GM13976 (cell line): Measurements from ENCODE around the gene WDR62.

Source experiments
- DNase-seq: peaks from one replicate; pipeline ENCODE4 v3.0.0; 2012; ENCODE audit warnings: low spot score
- CTCF ChIP-seq: IDR thresholded peaks from 2 replicates; pipeline ENCODE4 v1.5.1; 2012; ENCODE audit warnings: borderline replicate concordance, mild to moderate bottlenecking; ENCODE audit not compliant: insufficient read depth; ENCODE audit errors: extremely low read depth, missing control alignments, control extremely low read depth
- in situ Hi-C: fragments of 300-500 bp; cut with MboI; formaldehyde crosslinking; loops from one replicate; pipeline ENCODE4 v1.12.0; 2022; ENCODE audit warnings: low sequenced_read_pairs, mixed read lengths, inconsistent platforms; ENCODE audit not compliant: unreplicated experiment

The WDR62 gene

GRCh38 chr19:36013280-36014011 lies 41.3 kb upstream of the WDR62 start:
- DNase-seq, result no peak
- in situ Hi-C loops, result no loop called here
- TF ChIP-seq CTCF, result no peak

GRCh38 chr19:36014012-36014924 lies 40.4 kb upstream of the WDR62 start, which contains the start of gene ALKBH6:
Gene ALKBH6, minus strand, starts transcription at chr19:36014213. Its CDS starts 816 bp downstream, at chr19:36013397.
- peak; percentile 99 for DNase-seq
- in situ Hi-C loops, result no loop called here
- no peak for TF ChIP-seq CTCF

GRCh38 chr19:36019061-36019670 lies 35.5 kb upstream of the WDR62 start:
- no peak for DNase-seq
- no peak for TF ChIP-seq CTCF
- in situ Hi-C loops, result no loop called here

- DNase-seq, result no peak
- in situ Hi-C loops, result no loop called here
- TF ChIP-seq CTCF, result no peak
Measured at GRCh38 chr19:36023432-36023831, 31.3 kb upstream of the WDR62 start.

GRCh38 chr19:36025541-36025940 lies 29.2 kb upstream of the WDR62 start:
- no peak for TF ChIP-seq CTCF
- no peak for DNase-seq
- in situ Hi-C loops, result no loop called here
